Activated CD8-positive, alpha-beta memory T cell treated with anti-CD3 and anti-CD28 coated beads for 48 hours (primary cell): ENCODE data around the gene CLVS2.

Experiments used
- DNase-seq, 3 experiments: peaks; one replicate each; pipeline ENCODE4 v3.0.0-alpha.2; 2020; ENCODE audit warnings: low read depth in 2 of 3, low spot score in 2 of 3

Gene CLVS2

DNA sequence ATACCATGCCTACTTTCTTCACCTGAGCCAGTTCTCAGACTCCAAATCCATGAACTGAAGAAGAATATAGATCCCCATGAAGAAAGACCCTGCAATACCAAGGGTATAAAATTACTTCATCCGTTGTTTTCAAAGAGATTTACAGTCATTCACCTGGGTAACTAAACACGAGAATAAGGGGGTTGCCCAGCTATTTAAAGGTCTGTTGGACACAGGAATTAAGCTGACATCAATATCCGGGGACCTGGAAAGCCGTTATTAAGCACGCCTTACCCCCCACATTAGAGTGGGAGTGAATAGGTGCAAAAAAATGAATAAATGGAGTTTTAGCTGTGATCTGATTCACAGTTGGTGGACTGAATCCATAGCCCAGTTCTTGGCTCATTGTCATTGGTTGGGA, 28.9 kb downstream of the CLVS2 start:
- DNase-seq: no peak

DNA sequence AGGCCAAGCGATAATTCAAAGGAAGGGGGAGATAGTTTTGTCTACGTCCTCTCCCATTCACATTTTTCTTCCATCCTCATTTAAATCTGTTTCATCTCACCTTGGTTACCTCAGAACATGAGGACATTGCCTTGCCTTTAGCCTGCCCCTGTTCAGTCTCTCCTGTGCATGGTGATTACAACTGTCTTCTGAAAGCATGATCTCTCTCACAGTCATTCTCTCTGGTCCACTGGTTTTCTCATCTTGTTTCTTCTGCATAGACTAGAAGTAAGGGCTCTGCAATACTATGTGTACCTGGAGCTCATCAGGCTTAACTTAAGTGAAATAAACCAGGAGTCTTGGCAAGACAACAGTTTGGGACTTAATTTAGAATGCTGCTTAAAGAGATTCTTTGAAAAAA, 31.4 kb downstream of the CLVS2 start:
- DNase-seq: no peak

DNA sequence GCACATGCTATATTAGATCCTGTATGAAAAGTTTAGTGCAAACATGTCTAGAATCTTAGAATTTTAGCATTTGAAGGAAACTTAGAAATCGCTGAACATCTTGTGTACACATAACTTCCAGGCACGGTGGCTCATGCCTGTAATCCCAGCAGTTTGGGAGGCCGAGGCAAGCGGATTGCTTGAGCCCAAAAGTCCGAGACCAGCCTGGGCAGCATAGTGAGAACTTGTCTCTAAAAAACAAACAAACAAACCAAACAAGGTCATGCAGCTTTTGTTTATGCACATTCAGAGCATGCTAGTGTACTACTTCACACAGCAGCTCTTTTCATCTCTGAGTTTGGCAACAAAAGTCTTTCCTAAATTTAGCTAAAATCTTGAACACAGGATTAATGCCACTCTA, 32.2 kb downstream of the CLVS2 start:
- no peak for DNase-seq

DNA sequence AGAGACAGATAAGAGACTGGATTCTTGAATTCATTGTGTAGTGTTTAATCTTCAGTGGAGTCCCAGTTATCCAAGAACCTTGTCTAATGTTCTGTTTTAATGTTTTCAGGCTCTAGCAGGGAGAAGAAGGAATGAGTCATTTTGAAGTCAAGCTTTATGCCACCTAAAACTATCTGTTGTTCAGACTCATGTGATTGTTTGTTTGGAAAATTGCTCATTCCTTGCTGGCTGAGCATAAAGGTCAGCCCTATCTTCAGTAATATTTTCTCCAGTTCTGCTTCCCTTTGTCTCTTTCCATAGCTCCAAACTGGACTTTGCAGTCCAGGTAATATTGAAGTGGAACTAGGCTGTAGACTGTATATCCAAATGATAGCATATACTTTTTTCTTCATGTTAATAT, 34.2 kb downstream of the CLVS2 start:
- DNase-seq: no peak

DNA sequence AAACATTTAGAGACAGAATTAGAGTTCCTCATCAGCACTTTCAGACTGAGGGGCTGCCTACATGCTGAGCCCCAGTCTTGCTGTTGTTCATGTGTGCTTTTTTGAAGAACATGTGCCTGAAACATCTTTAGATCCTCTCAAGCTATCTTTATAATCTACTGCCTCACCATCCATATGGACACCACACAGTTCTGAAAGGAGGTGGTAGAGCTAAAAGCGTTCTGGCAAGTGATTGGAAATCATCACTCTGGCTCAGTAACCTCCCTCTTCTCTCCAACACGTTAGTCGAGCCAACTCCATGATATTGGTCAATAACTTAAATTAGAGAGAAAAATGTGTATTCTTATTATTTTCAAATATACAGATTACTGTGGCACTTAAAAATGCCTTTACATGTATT, 40.6 kb downstream of the CLVS2 start:
- no peak for DNase-seq

DNA sequence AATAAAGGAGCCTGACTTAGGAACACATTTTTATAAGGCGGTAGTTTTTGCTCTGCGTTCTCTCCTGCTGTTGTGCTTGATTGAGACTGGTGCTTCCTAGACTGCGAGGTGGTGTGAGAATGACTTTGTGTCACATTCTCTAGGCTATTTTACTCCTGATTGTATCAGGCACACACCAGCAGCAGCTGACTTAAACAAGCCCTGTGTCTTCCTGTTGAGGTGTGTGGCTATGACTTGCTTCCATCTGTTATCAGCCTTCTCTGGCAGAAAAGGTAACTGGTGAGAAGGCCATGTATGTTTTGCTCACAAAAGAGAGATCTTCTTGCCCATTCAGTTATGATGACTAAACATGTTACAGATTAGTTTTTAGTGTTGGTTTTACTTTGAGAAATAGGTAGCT, 43.4 kb downstream of the CLVS2 start:
- DNase-seq: no peak

DNA sequence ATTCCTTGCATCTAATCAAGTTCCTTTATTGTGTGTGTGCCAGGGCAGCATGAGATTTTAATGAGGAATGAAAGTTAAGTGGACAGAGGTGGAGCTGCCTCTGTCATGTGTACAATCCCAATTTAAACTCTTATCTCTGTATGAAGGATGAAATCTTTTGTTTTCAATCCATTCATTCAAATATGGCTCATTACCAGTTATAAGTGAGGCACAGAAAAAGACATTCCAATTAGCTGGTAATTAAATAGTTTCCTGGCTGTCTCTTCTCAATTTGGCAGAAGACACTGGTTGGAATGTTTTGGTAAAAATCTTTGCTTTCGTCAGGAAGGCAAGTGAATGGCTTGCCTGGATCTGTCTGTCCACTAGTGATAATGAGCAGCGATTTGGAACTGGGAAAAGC, 46.4 kb downstream of the CLVS2 start:
- no peak for DNase-seq

DNA sequence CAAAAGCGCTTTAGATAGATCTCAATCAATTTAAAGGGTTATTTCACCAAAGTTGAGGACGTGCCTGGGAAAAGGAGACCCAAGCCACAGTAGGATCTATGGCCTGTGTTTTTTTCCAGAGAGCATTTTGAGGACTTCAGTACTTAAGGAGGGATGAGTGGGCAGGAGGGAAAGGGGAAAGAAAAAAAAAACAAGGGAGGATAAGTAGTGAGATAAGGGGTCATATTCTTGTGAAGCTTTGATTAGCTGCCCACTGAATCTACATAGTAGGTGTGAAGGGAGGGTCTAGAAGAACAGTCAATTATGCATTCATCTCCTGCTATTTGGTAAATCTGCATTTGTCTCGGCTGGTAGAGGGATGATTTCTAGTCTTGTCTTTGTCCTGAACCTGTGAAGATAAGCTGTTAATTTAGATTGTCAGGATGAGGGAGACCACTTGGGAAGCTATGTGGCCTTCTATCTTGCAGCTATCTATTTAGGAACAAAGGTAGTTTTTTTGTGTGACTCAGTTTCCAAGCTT, 48.4 kb downstream of the CLVS2 start:
- no peak for DNase-seq

DNA sequence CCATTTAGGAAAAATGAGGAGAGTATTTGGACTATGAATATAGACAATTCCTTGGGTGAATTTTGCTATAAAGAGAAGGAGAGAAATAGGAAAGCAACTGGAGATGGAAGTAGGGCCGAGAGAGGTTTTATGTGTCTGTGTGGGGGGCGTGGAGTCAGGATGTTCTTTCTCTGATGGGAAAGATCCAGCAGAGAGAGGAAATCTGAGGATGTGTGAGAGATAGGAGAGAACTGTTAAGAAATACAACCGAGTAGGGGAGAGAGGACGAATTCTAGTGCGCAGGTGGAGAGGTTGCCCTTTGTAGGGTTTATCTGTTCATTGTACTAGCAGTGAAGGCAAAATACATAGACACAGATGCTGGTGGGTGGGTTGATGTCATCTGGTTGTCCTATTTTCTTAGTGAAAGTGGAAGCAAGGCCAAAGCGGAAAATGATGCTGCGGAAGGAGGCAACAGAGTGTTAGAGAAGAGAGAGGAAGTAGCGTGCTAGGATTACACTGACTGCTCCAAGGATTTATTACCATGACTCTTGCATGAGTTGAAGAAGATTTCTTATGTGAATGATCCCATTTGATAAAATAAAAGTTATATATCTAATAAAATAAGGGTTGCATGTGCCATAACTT, 57.7 kb downstream of the CLVS2 start:
- DNase-seq: no peak

DNA sequence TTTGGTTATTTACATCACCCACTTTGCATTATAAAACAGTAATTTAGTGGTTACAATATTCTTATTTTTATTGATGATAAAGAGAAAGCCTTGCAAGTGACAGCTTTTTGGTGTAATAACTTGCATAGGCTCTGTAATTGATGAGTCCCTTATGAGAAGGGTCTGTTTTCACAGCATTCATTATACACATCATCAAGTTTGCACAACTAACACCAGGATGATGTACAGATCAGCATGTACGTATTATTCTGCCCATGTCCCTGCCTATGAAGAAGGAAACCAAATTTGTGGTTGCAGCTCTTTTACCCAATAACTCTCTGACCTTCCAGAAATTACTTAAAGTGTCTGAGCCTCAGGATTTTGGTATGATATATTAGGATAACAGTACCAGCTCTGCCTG, 59.2 kb downstream of the CLVS2 start:
- DNase-seq: no peak

DNA sequence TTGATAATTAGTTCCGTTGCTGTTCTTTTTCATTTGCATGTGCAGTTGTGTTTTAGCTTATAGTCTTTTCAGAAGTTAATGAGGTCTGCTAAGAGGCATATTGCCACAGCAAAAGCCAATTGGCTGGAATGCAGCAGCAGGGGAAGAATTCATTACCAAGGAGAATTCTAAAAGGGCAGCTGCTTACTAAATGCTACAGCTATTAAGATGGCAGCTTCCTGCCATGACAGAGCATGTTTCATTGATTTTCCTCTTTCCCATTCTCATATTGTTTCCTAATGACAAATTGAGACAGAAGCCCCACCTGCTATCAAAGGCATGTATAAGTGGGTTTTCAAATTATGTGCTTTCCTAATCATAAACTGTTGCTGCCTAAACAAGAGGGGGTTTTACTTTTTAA, 66.6 kb downstream of the CLVS2 start:
- DNase-seq: no peak

DNA sequence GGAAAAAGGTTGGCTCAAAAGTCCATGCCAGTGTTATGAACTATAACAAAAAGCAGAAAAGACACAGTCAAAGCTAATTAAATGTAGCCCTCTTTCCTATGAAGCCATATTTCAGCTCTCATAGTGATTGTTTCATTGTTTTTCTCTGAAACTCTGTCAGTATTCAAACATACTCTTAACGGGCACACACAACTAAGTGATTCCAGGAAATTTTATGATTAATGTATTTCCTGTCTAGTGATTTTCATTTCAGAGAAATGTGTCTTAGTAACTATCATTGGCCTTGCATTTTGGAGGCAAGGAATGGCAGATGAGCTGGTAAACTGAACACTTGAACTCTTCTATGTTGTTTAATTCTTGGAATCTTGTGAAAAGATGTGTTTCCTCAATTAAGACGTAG, 68.0 kb downstream of the CLVS2 start:
- no peak for DNase-seq

DNA sequence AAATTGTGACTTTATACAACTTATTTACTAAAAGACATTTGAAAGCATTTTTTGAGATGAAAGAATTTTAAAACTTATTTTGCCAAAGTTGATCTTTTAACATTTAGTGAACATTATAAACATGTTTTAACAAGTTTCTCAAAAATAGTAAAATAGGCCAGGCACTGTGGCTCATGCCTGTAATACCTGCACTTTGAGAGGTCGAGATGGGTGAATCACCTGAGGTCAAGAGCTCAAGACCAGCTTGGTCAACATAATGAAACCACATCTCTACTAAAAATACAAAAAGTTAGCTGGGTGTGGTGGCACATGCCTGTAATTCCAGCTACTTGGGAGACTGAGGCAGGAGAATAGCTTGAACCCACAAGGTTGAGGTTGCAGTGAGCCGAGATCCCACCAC, 78.6 kb downstream of the CLVS2 start:
- DNase-seq: no peak

DNA sequence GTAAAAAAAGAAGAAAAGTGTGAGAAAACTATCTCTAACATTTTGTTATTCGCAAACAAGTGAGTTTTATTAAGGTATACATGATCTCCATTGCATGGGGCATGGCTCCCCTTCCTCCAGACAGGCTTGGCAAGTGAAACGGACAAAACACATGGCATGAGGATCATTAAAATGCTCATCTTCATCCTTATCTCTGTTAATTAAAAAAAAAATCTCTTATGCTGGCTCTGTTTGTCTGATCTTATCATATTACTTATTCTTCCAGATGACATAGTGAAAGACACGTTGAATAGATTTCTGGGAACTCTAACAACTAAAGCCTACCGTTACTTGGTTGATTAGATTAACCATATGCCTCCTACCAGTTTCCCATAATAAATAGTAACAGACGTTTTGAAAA, 89.4 kb downstream of the CLVS2 start:
- DNase-seq: no peak

DNA sequence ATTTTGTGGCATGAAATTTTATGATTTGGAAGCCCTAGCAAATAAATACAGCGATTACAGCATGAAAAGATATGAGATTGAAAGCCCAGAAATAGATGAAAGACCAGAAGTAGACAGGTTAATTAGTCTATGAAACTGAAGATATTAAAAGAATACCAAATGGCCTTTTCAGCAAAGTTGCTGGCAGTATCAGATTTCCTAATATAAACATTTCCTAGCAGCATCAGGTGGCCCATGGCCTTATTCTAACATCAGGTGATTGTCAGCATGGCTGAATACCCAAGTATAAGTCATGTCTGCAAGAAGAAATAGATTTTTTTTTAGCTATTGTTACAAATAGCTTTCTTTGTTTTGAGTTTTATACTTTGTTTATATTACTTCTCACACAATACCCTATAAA, 93.2 kb downstream of the CLVS2 start:
- DNase-seq: no peak

DNA sequence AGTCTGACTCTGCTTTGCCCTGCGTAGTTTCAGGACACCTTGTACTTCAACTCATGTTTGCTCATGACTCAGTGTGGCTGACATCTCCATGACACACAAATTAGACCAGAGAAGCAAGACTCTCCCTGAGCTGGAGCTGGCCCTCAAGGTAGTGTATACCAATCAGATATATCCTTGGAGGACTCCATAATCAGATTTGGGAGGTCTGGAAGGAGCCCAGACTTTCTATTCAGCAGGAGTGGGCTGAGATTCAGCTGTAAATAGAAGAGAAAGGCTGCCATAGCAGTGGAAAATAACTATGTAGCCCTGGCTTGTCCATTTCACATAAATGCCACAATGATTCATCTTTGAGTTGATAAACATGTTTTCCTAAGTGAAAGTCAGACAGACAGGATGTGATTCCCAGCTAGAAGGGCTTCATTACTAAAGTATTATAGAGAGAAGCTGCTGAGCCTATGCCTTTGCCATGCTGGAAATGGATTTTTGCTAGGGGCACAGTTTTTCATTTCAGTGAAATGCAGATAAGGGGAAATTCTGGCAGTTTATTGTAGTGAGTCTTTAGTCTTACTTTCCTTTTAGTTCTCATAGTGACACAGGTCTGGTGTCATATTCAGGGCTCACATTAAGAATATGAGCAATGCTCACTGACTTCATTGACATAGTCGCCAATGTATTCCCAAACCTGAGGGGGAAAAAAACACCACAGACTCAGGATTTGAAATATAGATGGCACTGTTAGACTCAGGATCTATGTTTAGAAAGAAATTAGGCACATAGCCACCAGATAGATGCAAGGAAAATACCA, 95.3 kb downstream of the CLVS2 start:
- no peak for DNase-seq

DNA sequence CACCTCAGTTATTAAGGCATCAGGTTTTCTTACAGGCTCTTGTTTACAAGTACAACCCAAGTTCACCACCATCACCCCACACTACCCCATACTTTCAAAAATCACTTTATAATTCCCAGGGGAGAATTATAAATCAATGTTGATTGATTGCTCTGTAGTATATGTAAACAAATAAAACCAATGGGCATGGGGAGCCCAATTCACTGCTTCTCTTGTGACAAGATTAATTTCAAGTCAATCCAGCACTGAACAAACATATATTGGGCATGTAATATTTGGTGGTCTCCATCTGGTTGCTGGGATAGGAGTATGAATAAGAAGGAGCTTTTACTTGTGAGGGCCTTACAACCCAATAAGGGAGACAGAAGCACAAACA, 95.8 kb downstream of the CLVS2 start:
- DNase-seq: no peak

DNA sequence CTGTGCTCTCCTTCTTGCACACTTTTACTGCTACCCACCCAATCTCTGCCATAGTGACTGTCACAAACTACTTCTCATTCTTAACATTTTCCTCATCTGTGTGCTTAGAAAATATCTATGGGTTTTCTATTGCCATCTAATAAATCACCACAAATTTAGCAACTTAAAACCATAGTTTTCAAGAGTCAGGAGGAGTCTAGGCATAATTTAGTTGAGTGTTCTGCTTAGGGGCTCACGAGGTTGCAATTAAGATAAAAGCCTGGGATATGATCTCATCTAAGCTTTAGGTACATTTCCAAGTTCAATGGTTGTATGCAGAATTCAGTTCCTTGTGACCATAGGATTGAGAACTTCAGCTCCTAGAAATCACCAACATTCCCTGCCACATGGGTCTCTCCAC, 98.8 kb downstream of the CLVS2 start:
- DNase-seq: no peak

DNA sequence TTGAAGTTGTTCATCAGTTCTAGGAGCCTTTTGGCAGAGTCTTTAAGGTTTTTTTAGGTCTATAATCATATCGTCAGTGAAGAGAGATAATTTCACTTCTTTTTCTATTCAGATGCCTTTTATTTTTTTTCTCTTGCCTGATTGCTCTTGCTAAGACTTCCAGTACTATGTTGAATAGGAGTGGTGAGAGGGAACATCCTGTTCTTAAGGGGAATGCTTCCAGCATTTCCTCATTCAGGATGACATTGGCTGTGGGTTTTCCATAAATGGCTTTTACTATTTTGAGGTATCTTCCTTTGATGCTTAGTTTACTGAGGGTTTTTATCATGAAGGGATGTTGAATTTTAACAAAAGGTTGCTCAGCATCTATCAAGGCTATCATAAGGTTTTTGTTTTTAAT, 109.5 kb downstream of the CLVS2 start:
- no peak for DNase-seq

DNA sequence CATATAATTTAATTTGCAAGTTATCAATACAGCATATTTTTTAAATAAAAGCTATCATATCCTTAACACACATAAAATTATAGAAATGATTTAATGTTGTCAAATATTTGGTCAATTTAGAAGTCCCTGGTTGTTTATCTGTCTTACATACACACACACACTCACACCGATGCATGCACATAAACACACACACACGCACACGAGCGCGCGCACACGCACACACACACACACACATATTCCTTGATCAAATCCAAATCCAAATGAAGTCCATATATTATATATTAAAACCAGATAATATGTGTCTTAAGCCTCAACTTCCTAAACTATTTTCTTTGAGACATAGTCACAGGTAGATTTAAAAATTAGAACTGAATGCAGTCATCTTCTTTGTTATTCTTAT, 120.3 kb downstream of the CLVS2 start:
- DNase-seq: no peak

DNA sequence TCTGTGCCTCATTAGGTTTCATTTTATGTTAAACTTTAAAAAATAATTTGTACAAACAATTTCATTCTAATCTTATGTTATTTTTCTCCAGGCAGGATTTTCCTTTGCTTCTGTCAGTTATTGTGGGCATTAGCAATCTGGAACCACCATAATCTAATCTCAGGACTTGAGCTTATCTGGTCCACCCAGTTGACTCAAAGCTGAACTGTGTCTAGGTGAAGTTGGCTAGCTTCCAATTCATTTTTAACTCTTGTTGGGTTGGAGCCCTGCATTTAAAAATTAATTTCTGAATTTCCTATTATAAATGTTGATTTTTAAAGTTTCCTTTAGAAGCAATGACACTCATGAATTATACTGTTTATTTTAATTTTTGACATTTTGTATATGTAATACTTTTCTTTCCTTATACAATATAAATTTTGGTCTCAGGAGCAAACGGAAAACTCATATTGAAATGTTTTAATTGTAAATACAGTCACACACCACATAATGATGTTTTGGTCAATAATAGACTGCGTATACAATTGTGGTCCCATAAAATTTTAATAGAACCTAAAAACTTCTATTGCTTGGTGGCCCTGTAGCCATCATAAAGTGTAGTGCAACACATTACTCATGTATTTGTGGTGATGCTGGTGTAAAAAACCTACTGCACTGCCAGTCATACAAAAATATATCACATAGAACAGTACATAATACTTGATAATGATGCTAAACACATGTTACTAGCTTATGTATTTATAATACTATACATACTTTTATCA, 121.3 kb downstream of the CLVS2 start:
- no peak for DNase-seq

DNA sequence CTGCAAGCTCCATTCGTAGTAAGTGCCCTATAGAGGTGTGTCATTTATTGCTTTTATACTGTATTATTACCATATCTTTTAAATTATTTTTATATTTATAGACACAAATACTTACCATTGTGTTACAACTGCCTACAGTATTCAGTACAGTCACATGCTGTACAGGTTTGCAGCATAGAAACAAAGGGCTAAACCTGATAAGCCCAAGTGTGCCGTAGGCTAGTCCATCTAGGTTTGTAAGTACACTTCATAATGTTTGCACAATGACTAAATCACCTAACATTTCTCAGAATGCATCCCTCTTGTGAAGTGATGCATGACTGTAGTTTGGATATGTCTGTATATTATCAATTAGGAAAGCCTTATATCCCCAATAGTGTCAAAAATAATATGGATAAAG, 122.8 kb downstream of the CLVS2 start:
- no peak for DNase-seq
